NCI-H1417 treated with DMSO at 0.1 percent for 48 hours (cell line): Measurements from ENCODE around the gene LILRB4.
"Not testable (repeated sequence)": the region's sequence is repeated elsewhere in the genome, so short reads cannot be mapped to it uniquely, and the experiment has no call there.

Experiments used
- DNase-seq: peaks from one replicate; lab custom pipeline; 2025; lab: John Stamatoyannopoulos, UW

The LILRB4 gene

GRCh38 chr19:54662730-54663129, at the start of gene LILRB4:
TSS of gene LILRB4 (plus strand) at chr19:54662985. CDS start at chr19:54663034, 49 bp downstream.
- no peak for DNase-seq

- DNase-seq = no peak
These were observed 48.1 kb upstream of the LILRB4 start for GRCh38 chr19:54614726-54615125.

- DNase-seq = no peak
These were observed 46.7 kb upstream of the LILRB4 start for GRCh38 chr19:54616057-54616456.

- no peak for DNase-seq
These were observed 45.8 kb upstream of the LILRB4 start for GRCh38 chr19:54616821-54617560.

- DNase-seq = no peak
These were observed 42.3 kb upstream of the LILRB4 start for GRCh38 chr19:54620464-54620863.

- no peak for DNase-seq
These were observed 40.4 kb upstream of the LILRB4 start for GRCh38 chr19:54622431-54622830.

- not testable (repeated sequence) for DNase-seq
These were observed 38.6 kb upstream of the LILRB4 start for GRCh38 chr19:54624234-54624633.

GRCh38 chr19:54624934-54625730, 37.7 kb upstream of the LILRB4 start:
- DNase-seq = not testable (repeated sequence)

GRCh38 chr19:54626757-54627156, 36.0 kb upstream of the LILRB4 start:
- DNase-seq = no peak

- DNase-seq = not testable (repeated sequence)
These were observed 34.9 kb upstream of the LILRB4 start for GRCh38 chr19:54627912-54628311.

GRCh38 chr19:54630262-54630661, 32.5 kb upstream of the LILRB4 start, which contains the start of gene LILRB1:
TSS of gene LILRB1 (plus strand) at chr19:54630484. CDS start at chr19:54631074, 590 bp downstream.
- DNase-seq = not testable (repeated sequence)

- no peak for DNase-seq
These were observed 32.0 kb upstream of the LILRB4 start for GRCh38 chr19:54630782-54631181.

- not testable (repeated sequence) for DNase-seq
These were observed 31.1 kb upstream of the LILRB4 start for GRCh38 chr19:54631489-54632337.

GRCh38 chr19:54632517-54632916, 30.3 kb upstream of the LILRB4 start:
- not testable (repeated sequence) for DNase-seq

- no peak for DNase-seq
These were observed 29.4 kb upstream of the LILRB4 start for GRCh38 chr19:54633401-54633800.

- DNase-seq = not testable (repeated sequence)
These were observed 26.7 kb upstream of the LILRB4 start for GRCh38 chr19:54636081-54636480.

GRCh38 chr19:54638683-54639082, 24.1 kb upstream of the LILRB4 start:
- no peak for DNase-seq

- DNase-seq = not testable (repeated sequence)
These were observed 19.8 kb upstream of the LILRB4 start for GRCh38 chr19:54642953-54643352.

- not testable (repeated sequence) for DNase-seq
These were observed 19.2 kb upstream of the LILRB4 start for GRCh38 chr19:54643583-54643982.

- no peak for DNase-seq
These were observed 18.7 kb upstream of the LILRB4 start for GRCh38 chr19:54644056-54644455.

GRCh38 chr19:54646331-54646841, 16.4 kb upstream of the LILRB4 start:
- DNase-seq = no peak

GRCh38 chr19:54648129-54648528, 14.7 kb upstream of the LILRB4 start:
- no peak for DNase-seq
